ENCODE data around the gene CNTN1. TPM values are rescaled to one million over a fixed set of nuclear protein-coding genes. Genes with fewer than 3 reads are reported as not detected.

Gene CNTN1
- total RNA-seq, 1 donor from 2014 or later = 11.7 TPM

- DNase-seq (ENCODE audit: low spot score) = no peak
Observed at GRCh38 chr12:41108032-41108431, 415.8 kb downstream of the CNTN1 start.

DNA sequence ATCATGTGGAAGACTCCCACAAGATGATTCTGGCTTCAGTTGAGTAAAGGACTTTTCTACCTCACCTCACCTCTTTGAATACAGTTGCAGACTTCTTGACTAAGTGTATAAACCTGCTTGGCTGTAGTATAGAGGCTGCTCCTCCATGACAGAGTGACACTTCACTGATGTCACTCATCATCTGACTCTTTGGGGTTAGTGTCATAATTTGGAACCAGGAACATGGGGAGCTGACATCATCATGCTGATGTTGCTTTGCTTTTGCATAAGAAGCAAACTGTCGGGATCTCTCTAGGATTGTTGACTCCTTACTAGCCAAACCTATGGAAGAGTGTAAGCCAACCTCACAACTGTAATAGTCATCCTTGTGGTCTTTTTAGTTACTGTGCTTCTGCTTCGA lies 420.7 kb downstream of the CNTN1 start:
- no peak for DNase-seq (ENCODE audit: low spot score)

DNA sequence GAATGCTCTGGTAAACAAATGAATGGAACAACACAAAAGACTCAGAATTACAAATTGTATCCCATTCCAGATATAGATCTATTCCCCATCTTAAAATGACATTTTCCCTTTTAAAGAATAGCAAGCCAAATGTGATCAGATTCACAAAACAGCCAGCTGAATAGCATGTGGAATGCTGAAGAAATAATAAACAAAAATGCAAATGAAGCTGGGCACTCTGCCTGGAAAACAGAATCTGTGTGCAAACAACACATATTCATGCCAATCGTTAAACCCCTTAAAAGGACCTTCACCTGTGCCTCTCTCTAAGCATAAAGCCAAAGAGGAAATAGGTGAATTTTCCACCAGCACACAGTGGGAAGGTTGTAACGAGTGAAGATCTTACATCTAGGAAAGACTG lies 428.0 kb downstream of the CNTN1 start:
- DNase-seq (ENCODE audit: low spot score) = no peak

- DNase-seq (ENCODE audit: low spot score) = no peak
Observed at GRCh38 chr12:41121374-41121773, 429.1 kb downstream of the CNTN1 start.
